Stimulated activated CD4-positive, alpha-beta T cell treated with anti-CD3 and anti-CD28 coated beads, Interleukin-2, amount 100 ng/mL, for 48 hours (primary cell): ENCODE data around the gene PIP5K1A.

Source experiments
- DNase-seq, 2 donors: peaks; one replicate each; pipeline ENCODE4 v3.0.0-alpha.2; 2020

PIP5K1A gene

GRCh38 chr1:151290709-151291303 is 92.5 kb downstream of the PIP5K1A start:
- DNase-seq = no peak

DNA sequence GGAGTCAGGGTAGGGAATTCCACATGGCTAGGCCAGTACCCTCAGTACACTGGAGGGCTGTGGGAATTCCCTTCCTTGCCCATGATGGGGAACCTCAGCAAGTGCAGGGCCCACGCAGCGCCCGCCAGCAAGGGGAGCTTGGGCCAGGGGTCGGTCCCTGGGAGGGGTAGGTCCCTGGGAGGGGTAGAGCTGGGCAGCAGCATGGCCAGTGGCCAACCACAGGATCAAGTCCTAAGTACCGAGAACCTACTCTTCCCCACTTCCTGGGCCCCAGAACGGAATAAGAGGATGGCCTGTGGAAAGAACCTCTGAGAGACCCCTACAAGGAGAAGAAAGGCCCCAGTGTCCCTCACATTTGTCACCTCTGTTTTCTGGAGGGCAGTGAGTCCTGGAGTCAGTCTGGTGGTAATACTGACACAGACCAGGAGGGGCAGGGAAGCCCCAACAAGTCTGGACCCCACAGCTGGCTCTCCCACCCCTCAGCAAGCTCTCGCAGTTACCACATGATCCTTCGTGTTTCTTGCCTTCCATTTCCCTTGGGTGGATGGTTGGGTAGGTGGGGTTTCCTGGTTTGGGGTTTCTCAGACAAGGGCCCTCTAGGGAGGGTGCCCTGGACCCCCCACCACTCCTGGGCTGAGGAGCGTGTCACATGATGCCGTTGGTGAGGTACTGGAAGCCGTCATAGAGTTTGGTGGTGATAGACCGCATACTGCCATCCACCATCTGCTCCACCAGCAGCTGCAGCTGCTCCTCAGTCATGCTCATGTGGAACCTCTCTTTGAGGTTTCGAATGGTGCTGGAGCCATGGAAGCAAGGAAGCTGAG is 94.1 kb downstream of the PIP5K1A start:
- DNase-seq = no peak

DNA sequence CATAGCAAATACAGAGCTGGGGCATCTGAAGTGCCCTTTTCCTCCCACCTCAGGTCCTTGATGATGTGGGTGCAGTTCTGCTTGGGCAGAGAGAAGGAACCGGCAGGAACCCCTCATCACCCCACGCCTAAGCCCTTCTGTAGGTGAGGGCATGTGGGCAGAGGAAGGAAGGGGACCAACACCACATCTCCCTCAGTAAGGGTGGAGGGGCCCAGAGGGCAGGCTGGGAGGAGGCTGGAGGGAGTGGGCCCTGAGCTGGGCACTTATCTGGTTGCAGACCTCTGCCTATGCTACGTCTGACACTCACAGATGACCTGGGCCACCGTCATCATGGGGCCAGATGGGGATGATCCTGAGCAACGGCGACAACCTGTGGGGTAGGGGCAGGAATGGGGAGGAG is 94.7 kb downstream of the PIP5K1A start:
- DNase-seq = no peak

GRCh38 chr1:151294742-151295462 is 96.5 kb downstream of the PIP5K1A start:
- DNase-seq = no peak
